Measurements from ENCODE around the gene PTTG1IP. TPM values are rescaled to one million over a fixed set of nuclear protein-coding genes. Genes with fewer than 3 reads are reported as not detected.
A peak's percentile ranks its signal among the peaks of the same experiment; 100 is the strongest.

The PTTG1IP gene
- total RNA-seq, 2 experiments from 2014 or later: 60.7 to 61.8 TPM

DNA sequence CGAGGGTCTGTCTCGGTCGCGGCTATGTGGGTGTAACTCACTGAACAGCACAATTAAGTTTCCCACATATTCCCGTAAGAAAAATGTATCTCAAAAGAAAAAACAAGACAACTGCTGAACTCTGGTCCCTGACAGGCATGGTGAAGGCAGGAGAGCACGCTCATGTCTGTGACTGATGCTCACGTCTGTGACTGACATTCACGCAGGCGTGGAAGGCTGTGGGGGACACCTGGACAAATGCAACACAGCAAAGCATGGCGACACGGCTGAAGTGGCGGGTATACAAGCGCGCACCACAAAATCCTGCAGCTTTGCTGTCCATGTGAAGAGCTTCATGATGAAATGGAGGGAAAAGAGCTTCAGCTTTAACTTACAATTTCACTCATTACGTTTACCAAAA lies 6.0 kb downstream of the PTTG1IP start:
- POLR2A ChIA-PET: no interaction called here
- CTCF ChIA-PET: interaction anchor here (1.0 to 1.5 kb wide), 4 partner anchors 66 to 74 kb away, joined by 3 to 6 read pairs (median 4); no protein-coding TSS in a partner anchor

GRCh38 chr21:44866780-44867179 lies 6.7 kb downstream of the PTTG1IP start:
- ATAC-seq (no peak), DNase-seq (no peak)
- POLR2A ChIA-PET: interaction anchor here (1.5 kb wide), 1 partner anchor 47 kb away, joined by 3 read pairs; no protein-coding TSS in a partner anchor
- Mint-ChIP-seq H3K27me3 (no peaks in the 10 kb centered on the region), H3K27ac (peak overlapping the region; percentile 91), H3K4me3 (peak overlapping the region; percentile 2), H3K4me1 (ENCODE audit: low read depth) (peaks cover 76% of the 10 kb centered on the region), H3K9me3 (no peaks in the 10 kb centered on the region), H3K36me3 (ENCODE audit: low read depth) (peaks cover 33% of the 10 kb centered on the region)
- CTCF ChIA-PET: interaction anchor here (1.0 to 1.5 kb wide), 3 partner anchors 66 to 73 kb away, joined by 3 to 6 read pairs (median 4); no protein-coding TSS in a partner anchor
- intact Hi-C loops (cut with micrococcal nuclease): no loop called here
- no peak for TF ChIP-seq CTCF (IDR thresholded peaks at IDR 0.05)

More for the DNA sequence above, 6.0 kb downstream of the PTTG1IP start:
- H3K27ac Mint-ChIP-seq: peak overlapping the region; percentile 91
- TF ChIP-seq CTCF (IDR thresholded peaks at IDR 0.05): no peak
- H3K4me3 Mint-ChIP-seq: no peak overlapping the region
- intact Hi-C loops (cut with micrococcal nuclease): no loop called here
- DNase-seq (no peak), ATAC-seq (no peak)
- H3K4me1 Mint-ChIP-seq (ENCODE audit: low read depth): peaks cover 79% of the 10 kb centered on the region
- H3K27me3 Mint-ChIP-seq: no peaks in the 10 kb centered on the region
- H3K9me3 Mint-ChIP-seq: no peaks in the 10 kb centered on the region
- H3K36me3 Mint-ChIP-seq (ENCODE audit: low read depth): peaks cover 33% of the 10 kb centered on the region

GRCh38 chr21:44865561-44866280 lies 7.8 kb downstream of the PTTG1IP start:
- peak; percentile 59 for ATAC-seq
- Mint-ChIP-seq H3K27ac (peak overlapping the region; percentile 91), H3K4me3 (peak overlapping the region; percentile 31), H3K9me3 (no peaks in the 10 kb centered on the region), H3K36me3 (ENCODE audit: low read depth) (peaks cover 36% of the 10 kb centered on the region), H3K27me3 (no peaks in the 10 kb centered on the region), H3K4me1 (ENCODE audit: low read depth) (peaks cover 71% of the 10 kb centered on the region)
- TF ChIP-seq CTCF (IDR thresholded peaks at IDR 0.05): no peak
- DNase-seq: peak; percentile 56
- ChIA-PET CTCF (interaction anchor here (0.6 to 1.5 kb wide), 2 partner anchors 72 kb away, joined by 3 to 6 read pairs; no protein-coding TSS in a partner anchor), POLR2A (interaction anchor here (1.5 kb wide), 1 partner anchor 46 kb away, joined by 3 read pairs; no protein-coding TSS in a partner anchor)
- intact Hi-C loops (cut with micrococcal nuclease): no loop called here

- CTCF ChIA-PET: no interaction called here
- H3K4me3 Mint-ChIP-seq: no peak overlapping the region
- no peak for DNase-seq
- peaks cover 51% of the 10 kb centered on the region for H3K4me1 Mint-ChIP-seq (ENCODE audit: low read depth)
- POLR2A ChIA-PET: no interaction called here
- intact Hi-C loops (cut with micrococcal nuclease): no loop called here
- H3K27ac Mint-ChIP-seq: peak overlapping the region; percentile 26
- H3K27me3 Mint-ChIP-seq: no peaks in the 10 kb centered on the region
- peaks cover 31% of the 10 kb centered on the region for H3K36me3 Mint-ChIP-seq (ENCODE audit: low read depth)
- no peak for ATAC-seq
- no peaks in the 10 kb centered on the region for H3K9me3 Mint-ChIP-seq
- no peak for TF ChIP-seq CTCF (IDR thresholded peaks at IDR 0.05)
Observed at GRCh38 chr21:44862869-44863685, 10.4 kb downstream of the PTTG1IP start.

Data from activated CD8-positive, alpha-beta T cell treated with anti-CD3 and anti-CD28 coated beads for 36 hours (primary cell).